Mucosa of gallbladder (tissue), 1 donor: ENCODE data around the gene CLEC3A. TPM values are rescaled to one million over a fixed set of nuclear protein-coding genes. Genes with fewer than 3 reads are reported as not detected.
A peak's percentile ranks its signal among the peaks of the same experiment; 100 is the strongest.
"Not testable (repeated sequence)": the region's sequence is repeated elsewhere in the genome, so short reads cannot be mapped to it uniquely, and the experiment has no call there.

Source experiments
- DNase-seq: peaks from one replicate; pipeline ENCODE4 v3.0.0-alpha.2; 2020; ENCODE audit warnings: low spot score
- total RNA-seq: library from RNA; stranded (reverse); gene quantifications from one replicate; pipeline ENCODE4 v1.2.1, GENCODE V29; 2021
- donor health status: DM: no; HTN: no; CAD: no.

Gene CLEC3A
- total RNA-seq, 1 donor from 2014 or later, result 3.5 TPM

GRCh38 chr16:78028018-78028417 is 5.7 kb downstream of the CLEC3A start:
- DNase-seq, result no peak

- no peak for DNase-seq
These were observed 12.2 kb downstream of the CLEC3A start for GRCh38 chr16:78034530-78034929.

GRCh38 chr16:78035012-78035411 is 12.7 kb downstream of the CLEC3A start:
- no peak for DNase-seq

- DNase-seq, result no peak
These were observed 18.0 kb downstream of the CLEC3A start for GRCh38 chr16:78040396-78040795.

GRCh38 chr16:78045865-78046581 is 23.7 kb downstream of the CLEC3A start:
- DNase-seq, result peak; percentile 70

GRCh38 chr16:78048319-78048718 is 26.0 kb downstream of the CLEC3A start:
- no peak for DNase-seq

DNA sequence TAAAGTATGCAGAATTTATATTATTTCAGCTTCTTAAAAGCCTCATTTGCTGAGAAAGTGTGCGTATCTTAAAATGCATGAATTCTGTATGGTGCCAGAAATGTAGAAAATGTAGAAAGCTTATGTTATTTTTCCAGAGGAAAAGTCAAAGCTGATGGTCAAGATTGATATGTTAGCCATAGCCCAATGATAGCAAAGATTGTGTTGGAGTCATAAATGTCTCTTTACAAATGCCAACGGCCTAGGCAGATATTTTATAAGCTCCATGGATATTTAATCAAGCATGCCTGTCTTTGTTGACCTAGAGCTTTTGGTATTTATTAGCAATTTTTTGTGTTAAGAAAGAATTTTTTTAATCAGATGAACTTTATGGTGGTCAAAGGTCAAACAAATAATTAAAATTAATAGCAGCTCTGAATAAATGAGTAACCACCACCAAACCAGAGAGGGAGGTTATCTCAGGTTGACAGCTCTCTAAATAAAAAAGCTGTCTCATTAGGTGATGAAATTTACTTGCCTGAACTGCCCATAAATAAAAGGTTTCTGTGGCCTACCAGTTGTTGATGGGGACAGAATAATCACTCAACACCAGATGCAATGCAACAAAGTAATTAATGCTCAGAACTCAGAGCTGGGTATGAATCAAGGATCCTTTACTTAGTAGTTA is 28.5 kb downstream of the CLEC3A start:
- DNase-seq, result no peak

- DNase-seq, result no peak
These were observed 35.6 kb downstream of the CLEC3A start for GRCh38 chr16:78057803-78058564.

GRCh38 chr16:78059806-78060205 is 37.5 kb downstream of the CLEC3A start:
- DNase-seq, result not testable (repeated sequence)

DNA sequence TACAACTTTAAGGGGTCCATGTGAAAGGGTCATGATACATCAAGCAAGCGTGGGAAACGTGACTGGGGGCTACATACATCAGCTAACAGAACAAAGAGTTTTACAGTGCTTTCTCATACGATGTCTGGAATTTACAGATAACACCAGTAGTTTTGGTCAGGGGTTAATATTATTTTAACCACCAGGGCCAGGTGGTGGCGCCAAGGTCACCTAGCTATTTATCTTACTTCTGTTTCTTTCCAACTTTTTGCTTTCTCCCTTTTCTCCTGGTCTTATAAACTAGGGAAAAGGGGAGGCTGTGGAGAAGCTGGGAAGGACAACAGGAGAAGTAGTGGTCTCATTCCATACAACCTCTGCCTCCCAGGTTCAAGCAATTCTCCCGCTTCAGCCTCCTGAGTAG is 37.9 kb downstream of the CLEC3A start:
- no peak for DNase-seq

DNA sequence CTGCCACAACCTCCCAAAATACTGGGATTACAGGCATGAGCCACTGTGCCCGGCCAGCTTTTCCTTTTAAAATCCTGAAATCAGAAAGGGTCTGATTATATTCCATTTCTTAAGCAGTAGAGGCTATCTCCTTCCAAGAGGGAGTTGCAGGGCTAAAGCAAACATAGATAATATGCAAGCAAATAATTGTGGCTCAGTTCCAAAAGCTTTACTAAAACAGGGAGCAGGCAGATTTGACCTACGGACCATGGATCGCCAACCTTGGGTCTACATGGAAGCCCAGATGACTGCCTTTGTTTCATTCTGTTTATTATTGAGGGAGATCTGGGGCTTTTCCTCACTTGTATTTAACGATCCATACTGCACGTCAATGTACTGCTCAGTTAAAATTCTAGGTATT is 38.5 kb downstream of the CLEC3A start:
- no peak for DNase-seq

DNA sequence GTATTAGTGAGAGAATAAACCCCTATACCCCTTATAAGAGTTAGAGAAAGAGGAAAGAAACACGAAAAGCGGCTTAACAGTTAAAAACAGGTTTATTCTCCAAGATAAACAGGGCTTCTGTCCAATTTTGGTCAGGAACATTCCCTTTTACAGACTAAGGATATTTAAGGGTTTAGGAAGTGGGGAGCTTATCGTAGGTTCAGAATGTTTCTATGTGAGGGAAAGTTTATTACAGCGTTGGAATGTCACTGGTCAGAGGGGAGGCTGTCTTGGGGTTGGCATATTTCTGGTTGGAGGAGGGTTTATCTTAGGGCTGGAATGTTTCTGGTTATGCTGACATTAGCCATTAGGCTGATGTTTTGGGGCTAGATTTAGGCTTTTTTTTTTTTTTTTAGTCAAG is 43.0 kb downstream of the CLEC3A start:
- DNase-seq, result no peak

- DNase-seq, result no peak
These were observed 47.6 kb downstream of the CLEC3A start for GRCh38 chr16:78069913-78070312.

DNA sequence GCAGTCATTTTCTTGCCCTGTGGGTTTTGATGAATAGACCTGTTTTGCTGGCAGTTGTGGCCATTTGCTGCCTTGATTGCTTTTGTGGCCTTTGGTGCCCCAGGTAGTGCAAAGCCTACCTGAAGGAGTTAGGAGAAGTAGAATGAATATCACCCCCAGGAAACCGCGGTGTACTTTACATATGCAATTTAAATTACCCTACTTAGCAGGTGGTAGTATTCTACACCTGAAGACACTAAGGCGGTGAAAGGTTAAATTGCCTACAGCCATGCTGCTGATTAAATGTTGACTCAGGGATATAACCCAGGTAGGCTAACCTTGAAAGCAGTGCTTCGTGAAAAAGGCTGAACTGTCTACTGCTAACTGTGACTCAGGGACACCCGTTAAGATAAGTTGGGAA is 49.9 kb downstream of the CLEC3A start:
- DNase-seq, result no peak

GRCh38 chr16:78075800-78076199 is 53.5 kb downstream of the CLEC3A start:
- no peak for DNase-seq

GRCh38 chr16:78081341-78081740 is 59.0 kb downstream of the CLEC3A start:
- DNase-seq, result no peak

Other genes starting within 250 kb of the CLEC3A start
- 12.2 TPM for gene VAT1L, start 234.0 kb upstream of the CLEC3A start, total RNA-seq
- 28.2 TPM for gene WWOX, start 77.1 kb downstream of the CLEC3A start, total RNA-seq